Retinal pigment epithelial cell (primary cell): ENCODE measurements around the gene AP4E1.

Experiments
- DNase-seq: peaks from one replicate; pipeline ENCODE4 v3.0.0-alpha.2; 2010; ENCODE audit warnings: low read depth
- H3K4me3 ChIP-seq: 2 replicates; pipeline ENCODE4 v1.5.1; 2011; ENCODE audit warnings: mild to moderate bottlenecking, low read length, control low read depth, moderate library complexity
- CTCF ChIP-seq: conservative IDR thresholded peaks from 2 replicates; pipeline ENCODE4 v1.5.1; 2011; ENCODE audit warnings: low read depth, low read length, control low read depth, inconsistent platforms

Gene AP4E1

DNA sequence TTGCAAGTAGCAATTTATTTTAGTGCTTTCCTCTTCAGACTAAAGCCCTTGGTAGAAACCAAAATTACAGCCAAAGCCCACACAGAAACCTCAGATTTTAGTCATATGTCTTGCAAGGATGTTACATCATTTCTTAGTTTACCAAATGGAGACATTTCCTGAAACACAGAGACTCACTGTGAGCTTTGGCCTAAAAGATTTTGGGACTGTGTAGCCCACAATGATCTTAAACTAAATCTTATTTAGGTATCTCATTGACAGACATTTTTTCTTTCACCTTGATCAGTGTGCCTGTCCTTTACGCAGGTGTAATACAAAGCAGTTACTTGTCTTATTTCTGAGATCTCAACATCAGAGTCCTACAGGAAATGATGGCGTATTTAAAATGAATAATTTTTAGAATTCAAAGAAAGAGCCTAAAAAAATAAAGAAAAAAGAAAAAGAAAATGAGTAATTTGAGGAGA, 27.8 kb upstream of the AP4E1 start:
- no peak for DNase-seq
- H3K4me3 ChIP-seq: no peak overlapping the region
- no peak for TF ChIP-seq CTCF

GRCh38 chr15:50881121-50882048, 27.1 kb upstream of the AP4E1 start:
- no peak overlapping the region for H3K4me3 ChIP-seq
- DNase-seq: no peak
- no peak for TF ChIP-seq CTCF

GRCh38 chr15:50883903-50884302, 24.6 kb upstream of the AP4E1 start:
- no peak for DNase-seq
- H3K4me3 ChIP-seq: no peak overlapping the region
- TF ChIP-seq CTCF: no peak

GRCh38 chr15:50884540-50884939, 23.9 kb upstream of the AP4E1 start:
- no peak for DNase-seq
- H3K4me3 ChIP-seq: no peak overlapping the region
- no peak for TF ChIP-seq CTCF

GRCh38 chr15:50886139-50886467, 22.4 kb upstream of the AP4E1 start:
- H3K4me3 ChIP-seq: no peak overlapping the region
- no peak for TF ChIP-seq CTCF
- DNase-seq: no peak

- no peak overlapping the region for H3K4me3 ChIP-seq
- DNase-seq: no peak
- no peak for TF ChIP-seq CTCF
Measured at GRCh38 chr15:50886611-50887345, 21.7 kb upstream of the AP4E1 start.
